Measurements from ENCODE around the gene VPS33A. TPM values are rescaled to one million over a fixed set of nuclear protein-coding genes. Genes with fewer than 3 reads are reported as not detected.

VPS33A gene
- total and polyA plus RNA-seq, 10 of the 15 experiments (the other 5 are each of a cell fraction or from before 2014, with no cell fraction given) = 7.7 to 33.6 (median 21.6) TPM

- H3K9ac ChIP-seq (ENCODE audit: control insufficient read depth, insufficient read depth, low read length) = no peak overlapping the region
- no TSS peak for BruUV-seq (replicated peaks)
- intact Hi-C loops (cut with micrococcal nuclease; ENCODE audit: unreplicated experiment) (no loop called here), in situ Hi-C loops (cut with MboI) (no loop called here)
- ATAC-seq (no peak), DNase-seq (ENCODE audit: low read depth, low spot score) (no peak), FAIRE-seq (no peak)
- SMC1A ChIA-PET (ENCODE audit: uncharacterized antibody, unreplicated experiment) = no interaction called here
- H4K20me1 ChIP-seq (ENCODE audit: control insufficient read depth, insufficient read depth) = no peaks in the 10 kb centered on the region
- TF ChIP-seq DPF2 (IDR thresholded peaks at IDR 0.05) (no peak), CHD2 (IDR thresholded peaks at IDR 0.05; ENCODE audit: borderline replicate concordance, low read depth, low read length) (no peak), PKNOX1 (IDR thresholded peaks at IDR 0.05) (no peak), NFYA (IDR thresholded peaks at IDR 0.05; ENCODE audit: borderline replicate concordance, low read depth, low read length) (no peak), NRF1 (conservative IDR thresholded peaks at IDR 0.05; ENCODE audit: low read depth, low read length) (no peak), BCL11A (IDR thresholded peaks at IDR 0.05; ENCODE audit: low read depth, low read length) (no peak), EZH2 (IDR thresholded peaks at IDR 0.05; ENCODE audit: borderline replicate concordance, control insufficient read depth, low read depth, low read length) (no peak), RUNX3 (IDR thresholded peaks at IDR 0.05; ENCODE audit: low read length) (no peak), POLR2AphosphoS2 (IDR thresholded peaks at IDR 0.05; ENCODE audit: low read depth, low read length) (no peak), SRF (IDR thresholded peaks at IDR 0.05; ENCODE audit: low read depth in 2 of 2, low read length in 2 of 2) (no peak), HSF1 (IDR thresholded peaks at IDR 0.05; ENCODE audit: low read depth, low read length) (no peak)
- TF ChIP-seq, protein P1, sequence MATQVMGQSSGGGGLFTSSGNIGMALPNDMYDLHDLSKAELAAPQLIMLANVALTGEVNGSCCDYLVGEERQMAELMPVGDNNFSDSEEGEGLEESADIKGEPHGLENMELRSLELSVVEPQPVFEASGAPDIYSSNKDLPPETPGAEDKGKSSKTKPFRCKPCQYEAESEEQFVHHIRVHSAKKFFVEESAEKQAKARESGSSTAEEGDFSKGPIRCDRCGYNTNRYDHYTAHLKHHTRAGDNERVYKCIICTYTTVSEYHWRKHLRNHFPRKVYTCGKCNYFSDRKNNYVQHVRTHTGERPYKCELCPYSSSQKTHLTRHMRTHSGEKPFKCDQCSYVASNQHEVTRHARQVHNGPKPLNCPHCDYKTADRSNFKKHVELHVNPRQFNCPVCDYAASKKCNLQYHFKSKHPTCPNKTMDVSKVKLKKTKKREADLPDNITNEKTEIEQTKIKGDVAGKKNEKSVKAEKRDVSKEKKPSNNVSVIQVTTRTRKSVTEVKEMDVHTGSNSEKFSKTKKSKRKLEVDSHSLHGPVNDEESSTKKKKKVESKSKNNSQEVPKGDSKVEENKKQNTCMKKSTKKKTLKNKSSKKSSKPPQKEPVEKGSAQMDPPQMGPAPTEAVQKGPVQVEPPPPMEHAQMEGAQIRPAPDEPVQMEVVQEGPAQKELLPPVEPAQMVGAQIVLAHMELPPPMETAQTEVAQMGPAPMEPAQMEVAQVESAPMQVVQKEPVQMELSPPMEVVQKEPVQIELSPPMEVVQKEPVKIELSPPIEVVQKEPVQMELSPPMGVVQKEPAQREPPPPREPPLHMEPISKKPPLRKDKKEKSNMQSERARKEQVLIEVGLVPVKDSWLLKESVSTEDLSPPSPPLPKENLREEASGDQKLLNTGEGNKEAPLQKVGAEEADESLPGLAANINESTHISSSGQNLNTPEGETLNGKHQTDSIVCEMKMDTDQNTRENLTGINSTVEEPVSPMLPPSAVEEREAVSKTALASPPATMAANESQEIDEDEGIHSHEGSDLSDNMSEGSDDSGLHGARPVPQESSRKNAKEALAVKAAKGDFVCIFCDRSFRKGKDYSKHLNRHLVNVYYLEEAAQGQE (IDR thresholded peaks at IDR 0.05; ENCODE audit: low read depth, low read length) = no peak
- TF ChIP-seq, protein P2, sequence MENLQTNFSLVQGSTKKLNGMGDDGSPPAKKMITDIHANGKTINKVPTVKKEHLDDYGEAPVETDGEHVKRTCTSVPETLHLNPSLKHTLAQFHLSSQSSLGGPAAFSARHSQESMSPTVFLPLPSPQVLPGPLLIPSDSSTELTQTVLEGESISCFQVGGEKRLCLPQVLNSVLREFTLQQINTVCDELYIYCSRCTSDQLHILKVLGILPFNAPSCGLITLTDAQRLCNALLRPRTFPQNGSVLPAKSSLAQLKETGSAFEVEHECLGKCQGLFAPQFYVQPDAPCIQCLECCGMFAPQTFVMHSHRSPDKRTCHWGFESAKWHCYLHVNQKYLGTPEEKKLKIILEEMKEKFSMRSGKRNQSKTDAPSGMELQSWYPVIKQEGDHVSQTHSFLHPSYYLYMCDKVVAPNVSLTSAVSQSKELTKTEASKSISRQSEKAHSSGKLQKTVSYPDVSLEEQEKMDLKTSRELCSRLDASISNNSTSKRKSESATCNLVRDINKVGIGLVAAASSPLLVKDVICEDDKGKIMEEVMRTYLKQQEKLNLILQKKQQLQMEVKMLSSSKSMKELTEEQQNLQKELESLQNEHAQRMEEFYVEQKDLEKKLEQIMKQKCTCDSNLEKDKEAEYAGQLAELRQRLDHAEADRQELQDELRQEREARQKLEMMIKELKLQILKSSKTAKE (IDR thresholded peaks at IDR 0.05; ENCODE audit: low read depth, poor library complexity, severe bottlenecking) = no peak
- CTCF ChIA-PET = interaction anchor here (0.7 kb wide), 1 partner anchor 33 kb away, joined by 4 read pairs; no protein-coding TSS in a partner anchor
- WGBS (ENCODE audit: insufficient coverage, insufficient replicate concordance, low lambda C conversion rate, missing lambda C conversion rate) = 90% methylated on average over 4 of the region's 4 CpGs
- no peaks in the 10 kb centered on the region for H3K4me1 ChIP-seq (ENCODE audit: control insufficient read depth, insufficient read depth, low read length)
- RAD21 ChIA-PET (ENCODE audit: unreplicated experiment) = no interaction called here
- H3K4me3 ChIP-seq = no peak overlapping the region
- H3K27me3 ChIP-seq (replicated peaks in 1 of 2; ENCODE audit: control insufficient read depth in 2 of 2, insufficient read depth in 2 of 2, low read length in 1 of 2) = no peaks in the 10 kb centered on the region
- no peak overlapping the region for H3K27ac ChIP-seq (ENCODE audit: control insufficient read depth, insufficient read depth)
- peaks cover under 1 to 2% of the 10 kb centered on the region in 2 experiments; a peak in 2 of 4 replicates for H3K36me3 ChIP-seq (ENCODE audit: control insufficient read depth in 2 of 2, insufficient read depth in 2 of 2, low read length in 1 of 2)
- no peak overlapping the region for H3K4me2 ChIP-seq (ENCODE audit: control insufficient read depth, insufficient read depth)
- POLR2A ChIA-PET = no interaction called here
- no peak overlapping the region for H2AFZ ChIP-seq (ENCODE audit: control insufficient read depth, low read depth, low read length)
- H3K79me2 ChIP-seq (ENCODE audit: control insufficient read depth, insufficient read depth, low read length) = no peaks in the 10 kb centered on the region
- H3K9me3 ChIP-seq (replicated peaks; ENCODE audit: control insufficient read depth, insufficient read depth, low read length) = no peaks in the 10 kb centered on the region
These were observed 36.8 kb upstream of the VPS33A start for GRCh38 chr12:122303068-122303467.
